HEK293T (cell line): ENCODE results near the gene RAD51B.

Experiments
- CTCF ChIA-PET: fragments of 350-600 bp; formaldehyde crosslinking; extraction: SDS; loops from one replicate; lab custom pipeline; 2021; ENCODE audit warnings: antibody characterized with exemption, inconsistent platforms; lab: Yijun Ruan, JAX
- POLR2A ChIA-PET: fragments of 350-600 bp; formaldehyde crosslinking; extraction: SDS; loops from one replicate; lab custom pipeline; 2020; ENCODE audit warnings: antibody characterized with exemption, inconsistent platforms; lab: Yijun Ruan, JAX
- DNase-seq: peaks from one replicate; pipeline ENCODE4 v3.0.0; 2012; ENCODE audit warnings: mixed read lengths; ENCODE audit errors: extremely low spot score
- ARNT ChIP-seq: fragments of 450-650 bp; IDR thresholded peaks from 2 replicates; pipeline ENCODE4 v1.6.1; 2017; ENCODE audit warnings: mild to moderate bottlenecking
- BHLHE40 ChIP-seq: fragments of 450-650 bp; IDR thresholded peaks from 2 replicates; pipeline ENCODE4 v1.6.1; 2016; ENCODE audit warnings: mild to moderate bottlenecking, moderate library complexity, borderline replicate concordance
- CTBP1 ChIP-seq: fragments of 450-650 bp; IDR thresholded peaks from 2 replicates; pipeline ENCODE4 v1.6.1; 2016; ENCODE audit warnings: borderline replicate concordance
- ELF4 ChIP-seq: fragments of 450-650 bp; IDR thresholded peaks from 2 replicates; pipeline ENCODE4 v1.6.1; 2017; ENCODE audit warnings: antibody characterized with exemption
- FOXA1 ChIP-seq: fragments of 450-650 bp; IDR thresholded peaks from 2 replicates; pipeline ENCODE4 v1.6.1; 2016; ENCODE audit warnings: mild to moderate bottlenecking
- FOXK2 ChIP-seq: fragments of 450-650 bp; IDR thresholded peaks from 2 replicates; pipeline ENCODE4 v1.6.1; 2016; ENCODE audit warnings: mild to moderate bottlenecking
- FOXM1 ChIP-seq: fragments of 450-650 bp; IDR thresholded peaks from 2 replicates; pipeline ENCODE4 v1.6.1; 2017; ENCODE audit warnings: mild to moderate bottlenecking, borderline replicate concordance
- HDGF ChIP-seq: fragments of 450-650 bp; IDR thresholded peaks from 2 replicates; pipeline ENCODE4 v1.6.1; 2017; ENCODE audit warnings: antibody characterized with exemption, borderline replicate concordance
- L3MBTL2 ChIP-seq: fragments of 450-650 bp; conservative IDR thresholded peaks from 2 replicates; pipeline ENCODE4 v1.6.1; 2016; ENCODE audit warnings: mild to moderate bottlenecking
- LEF1 ChIP-seq: fragments of 450-650 bp; IDR thresholded peaks from 2 replicates; pipeline ENCODE4 v1.6.1; 2017; ENCODE audit warnings: mild to moderate bottlenecking, borderline replicate concordance
- NFRKB ChIP-seq: fragments of 450-650 bp; IDR thresholded peaks from 2 replicates; pipeline ENCODE4 v1.6.1; 2016; ENCODE audit warnings: mild to moderate bottlenecking, moderate library complexity
- SP1 ChIP-seq: fragments of 450-650 bp; IDR thresholded peaks from 2 replicates; pipeline ENCODE4 v1.6.1; 2017
- SUZ12 ChIP-seq: fragments of 450-650 bp; IDR thresholded peaks from 2 replicates; pipeline ENCODE4 v1.6.1; 2016; ENCODE audit warnings: mild to moderate bottlenecking
- TARDBP ChIP-seq: fragments of 450-650 bp; IDR thresholded peaks from 2 replicates; pipeline ENCODE4 v1.6.1; 2016
- ZNF384 ChIP-seq: fragments of 450-650 bp; IDR thresholded peaks from 2 replicates; pipeline ENCODE4 v1.6.1; 2016
- TF ChIP-seq, protein P1 (sequence below): fragments of 450-650 bp; IDR thresholded peaks from 2 replicates; pipeline ENCODE4 v1.6.1; 2016

The RAD51B gene

DNA sequence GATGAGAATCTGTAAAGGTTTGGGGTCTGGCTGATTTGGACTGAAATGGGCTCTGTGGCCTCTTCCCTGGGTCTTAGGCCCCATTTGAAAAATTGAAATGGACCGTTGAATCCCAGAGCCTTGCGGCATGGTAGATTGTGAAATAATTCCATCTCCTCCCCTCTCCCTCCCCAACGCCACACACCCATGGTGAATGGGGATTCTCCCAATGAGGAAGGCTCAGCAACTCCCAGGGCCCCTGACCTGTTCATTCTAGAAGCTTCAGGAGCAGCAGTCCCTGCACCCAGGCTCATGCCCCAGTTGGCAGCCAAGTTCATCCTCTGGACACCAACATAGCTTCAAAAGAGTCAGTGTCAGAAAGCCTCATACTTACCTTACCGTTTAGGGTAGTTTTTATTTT lies 755.8 kb downstream of the RAD51B start:
- TF ChIP-seq SUZ12, result no peak
- TF ChIP-seq FOXA1, result no peak
- TF ChIP-seq HDGF, result no peak
- no peak for TF ChIP-seq ELF4
- no peak for TF ChIP-seq TARDBP
- no peak for TF ChIP-seq SP1
- TF ChIP-seq FOXK2, result no peak
- TF ChIP-seq BHLHE40, result no peak
- TF ChIP-seq, protein P1, sequence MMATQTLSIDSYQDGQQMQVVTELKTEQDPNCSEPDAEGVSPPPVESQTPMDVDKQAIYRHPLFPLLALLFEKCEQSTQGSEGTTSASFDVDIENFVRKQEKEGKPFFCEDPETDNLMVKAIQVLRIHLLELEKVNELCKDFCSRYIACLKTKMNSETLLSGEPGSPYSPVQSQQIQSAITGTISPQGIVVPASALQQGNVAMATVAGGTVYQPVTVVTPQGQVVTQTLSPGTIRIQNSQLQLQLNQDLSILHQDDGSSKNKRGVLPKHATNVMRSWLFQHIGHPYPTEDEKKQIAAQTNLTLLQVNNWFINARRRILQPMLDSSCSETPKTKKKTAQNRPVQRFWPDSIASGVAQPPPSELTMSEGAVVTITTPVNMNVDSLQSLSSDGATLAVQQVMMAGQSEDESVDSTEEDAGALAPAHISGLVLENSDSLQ, result no peak
- TF ChIP-seq FOXM1, result no peak
- no peak for DNase-seq
- ChIA-PET CTCF (no interaction called here), POLR2A (no interaction called here)

DNA sequence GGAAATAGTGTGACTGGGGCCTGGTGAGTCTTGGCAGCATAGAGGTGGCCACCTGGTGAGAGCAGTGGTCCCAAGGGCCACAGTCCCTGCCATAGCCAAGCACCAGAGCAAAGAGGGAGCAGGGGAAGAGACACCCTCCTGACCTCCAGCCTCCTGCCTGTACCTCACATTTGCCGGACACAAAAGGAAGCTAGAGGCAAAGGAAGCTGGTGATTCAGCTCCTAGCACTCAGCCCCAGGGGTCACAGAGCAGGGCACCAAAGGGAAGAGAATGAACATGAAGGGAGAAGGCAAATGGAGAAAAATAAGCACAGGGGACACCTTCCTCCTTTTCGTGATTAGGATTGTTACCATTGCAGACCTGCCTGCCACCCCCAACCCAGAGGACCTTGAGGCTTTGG lies 756.5 kb downstream of the RAD51B start:
- TF ChIP-seq LEF1 (no peak), SP1 (no peak), FOXM1 (no peak), SUZ12 (no peak), TARDBP (no peak), NFRKB (no peak), ZNF384 (no peak), CTBP1 (no peak), BHLHE40 (no peak), FOXK2 (no peak), HDGF (no peak), ARNT (no peak), FOXA1 (no peak), ELF4 (no peak), L3MBTL2 (no peak)
- TF ChIP-seq, protein P1, result no peak
- CTCF ChIA-PET, result no interaction called here
- no peak for DNase-seq
- POLR2A ChIA-PET, result no interaction called here

DNA sequence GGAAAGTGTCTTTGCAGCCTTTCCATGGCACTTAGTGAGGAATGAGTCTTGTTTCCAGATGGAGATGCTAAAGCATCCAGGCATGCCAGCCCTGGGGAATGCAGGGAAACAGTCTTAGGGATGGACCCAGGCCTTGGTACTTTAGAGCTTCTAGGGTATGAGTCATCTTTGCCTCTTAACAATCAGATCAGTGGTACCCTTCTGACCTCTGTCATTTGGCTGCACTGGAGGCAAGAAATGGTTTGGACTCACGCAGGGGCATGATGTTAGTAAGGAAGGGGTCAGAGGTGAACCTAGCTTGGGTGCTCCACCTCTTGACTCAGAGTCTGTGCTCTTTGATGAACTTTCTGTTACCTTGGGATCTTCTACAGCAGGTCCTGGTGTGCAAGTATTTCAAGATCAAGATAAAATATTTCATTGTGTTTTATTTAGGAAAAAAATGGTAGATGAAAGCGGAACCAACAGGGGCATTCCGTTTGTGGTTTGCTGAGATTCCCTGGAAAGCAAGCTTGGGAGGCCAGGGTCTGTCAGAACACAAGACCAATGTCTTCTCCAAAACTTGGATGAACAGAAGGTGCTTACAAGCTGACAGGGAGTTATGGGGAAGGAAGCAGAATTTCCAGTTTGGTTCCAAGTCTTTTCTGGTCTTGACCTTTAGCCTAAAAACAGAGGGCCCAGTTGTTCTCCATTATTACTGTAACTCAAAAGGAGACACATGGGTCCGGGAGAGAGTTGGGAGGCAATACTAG lies 757.1 kb downstream of the RAD51B start:
- TF ChIP-seq LEF1 (no peak), BHLHE40 (no peak), CTBP1 (no peak), FOXA1 (no peak), NFRKB (no peak), HDGF (no peak), TARDBP (no peak), FOXK2 (no peak)
- ChIA-PET POLR2A (no interaction called here), CTCF (no interaction called here)
- DNase-seq, result no peak

DNA sequence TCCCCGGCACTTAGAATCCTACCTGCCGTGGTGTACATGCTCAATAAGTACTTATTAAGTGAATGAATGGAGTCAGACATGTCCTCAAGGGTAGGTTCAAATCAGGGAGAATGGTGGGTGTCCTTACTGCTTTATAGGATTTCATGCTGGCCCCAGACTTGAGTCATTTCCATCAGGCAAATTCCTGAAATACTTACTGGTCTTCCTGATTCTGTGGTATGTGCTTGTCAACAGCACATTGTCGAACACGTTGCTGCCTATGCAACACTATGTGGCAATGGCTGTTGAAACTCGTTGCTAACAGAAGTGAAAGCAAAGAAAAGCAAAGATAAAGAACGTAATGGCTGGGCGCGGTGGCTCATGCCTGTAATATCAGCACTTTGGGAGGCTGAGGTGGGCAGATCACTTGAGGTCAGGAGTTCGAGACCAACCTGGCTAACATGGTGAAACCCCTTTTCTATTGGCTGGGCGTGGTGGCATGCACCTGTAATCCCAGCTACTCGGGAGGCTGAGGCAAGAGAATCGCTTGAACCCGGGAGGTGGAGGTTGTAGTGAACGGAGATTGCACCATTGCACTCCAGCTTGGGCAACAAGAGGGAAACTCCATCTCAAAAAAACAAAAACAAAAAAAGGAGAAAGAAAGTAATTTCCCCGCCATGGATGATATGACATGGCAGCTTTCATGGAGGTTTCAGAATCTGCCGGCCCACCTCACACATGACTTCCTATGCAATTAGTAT lies 758.4 kb downstream of the RAD51B start:
- no peak for DNase-seq
- ChIA-PET CTCF (no interaction called here), POLR2A (no interaction called here)
- TF ChIP-seq FOXA1 (no peak), SUZ12 (no peak), BHLHE40 (no peak), ELF4 (no peak)

DNA sequence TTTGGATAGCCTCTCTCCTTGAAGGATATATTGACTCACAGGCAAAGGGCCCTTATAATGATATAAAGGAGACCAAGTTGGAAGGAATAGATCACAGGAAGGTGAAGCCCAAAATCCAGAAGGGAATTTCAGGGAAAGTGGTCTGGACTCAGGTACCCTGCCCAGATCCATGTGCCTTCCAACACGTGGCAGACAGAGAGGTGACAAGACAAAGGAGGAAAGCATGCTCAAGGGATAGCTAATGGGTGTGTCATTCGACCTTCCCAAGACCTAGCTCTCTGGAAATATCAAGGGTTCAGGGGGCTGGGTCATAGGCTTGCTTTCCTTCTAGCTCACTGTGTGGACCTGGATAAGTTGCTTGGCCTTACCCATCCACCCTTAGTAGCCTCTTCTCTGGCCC lies 759.0 kb downstream of the RAD51B start:
- TF ChIP-seq TARDBP (no peak), L3MBTL2 (no peak), NFRKB (no peak), ZNF384 (no peak), SUZ12 (no peak), FOXK2 (no peak), SP1 (no peak), FOXM1 (no peak), CTBP1 (no peak), LEF1 (no peak), HDGF (no peak), BHLHE40 (no peak), FOXA1 (no peak), ELF4 (no peak)
- TF ChIP-seq, protein P1, result no peak
- ChIA-PET POLR2A (no interaction called here), CTCF (no interaction called here)
- DNase-seq, result no peak

DNA sequence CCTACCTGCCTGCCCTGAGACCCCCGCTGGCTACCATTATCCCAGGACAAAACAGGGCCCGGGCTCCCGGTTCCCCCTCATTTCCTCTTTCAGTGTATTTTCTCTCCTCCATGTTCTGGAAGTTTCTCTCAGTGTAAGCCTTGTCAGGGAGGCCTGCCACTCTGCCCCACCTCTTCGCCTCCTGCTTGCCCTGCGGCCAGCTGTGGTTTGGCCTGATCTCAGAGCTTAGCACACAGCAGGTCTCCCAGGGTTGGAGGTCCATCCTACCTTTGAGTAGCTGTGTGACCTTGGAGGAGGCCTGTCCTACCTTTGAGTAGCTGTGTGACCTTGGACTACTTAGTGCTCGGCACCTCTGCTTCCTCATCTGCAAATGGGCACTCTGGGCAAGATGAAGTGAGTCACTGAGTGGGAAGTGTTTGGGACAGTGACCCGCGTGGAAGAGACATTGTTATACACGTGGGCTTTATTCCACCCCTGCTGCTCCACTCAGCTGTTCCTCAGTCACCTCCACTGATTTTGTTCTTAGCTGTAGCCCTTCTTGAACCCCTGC lies 760.6 kb downstream of the RAD51B start:
- POLR2A ChIA-PET, result no interaction called here
- CTCF ChIA-PET, result no interaction called here
- no peak for DNase-seq
- TF ChIP-seq, protein P1, result no peak
- no peak for TF ChIP-seq FOXK2
- TF ChIP-seq ARNT, result no peak
- no peak for TF ChIP-seq BHLHE40
- TF ChIP-seq SUZ12, result no peak
- no peak for TF ChIP-seq SP1
- no peak for TF ChIP-seq NFRKB
- TF ChIP-seq FOXA1, result no peak
- no peak for TF ChIP-seq FOXM1
- TF ChIP-seq ZNF384, result no peak
- TF ChIP-seq L3MBTL2, result no peak
- TF ChIP-seq CTBP1, result no peak
- TF ChIP-seq LEF1, result no peak
